ENCODE data around the gene SH2D2A. TPM values are rescaled to one million over a fixed set of nuclear protein-coding genes. Genes with fewer than 3 reads are reported as not detected.

The SH2D2A gene
- total and polyA plus RNA-seq, 9 of the 15 experiments (the other 6 are each of a cell fraction or from before 2014, with no cell fraction given) = 0.89 to 33.6 (median 6.9) TPM

- peak; percentile 55; the same call in 1 of the 2 replicates for TF ChIP-seq KAT7 (CRISPR knock-in tag; IDR thresholded peaks at IDR 0.05; ENCODE audit: borderline replicate concordance)
- peak; percentile 91 for TF ChIP-seq LEF1 (IDR thresholded peaks at IDR 0.05)
- TF ChIP-seq SP2 (IDR thresholded peaks at IDR 0.05; ENCODE audit: extremely low read depth, low read depth, low read length, poor library complexity, severe bottlenecking) = no peak
- TF ChIP-seq HES1 (IDR thresholded peaks at IDR 0.05; ENCODE audit: low read depth) = peak; percentile 34; the same call in 1 of the 2 replicates
- no peak for TF ChIP-seq CHD4 (IDR thresholded peaks at IDR 0.05; ENCODE audit: insufficient read depth, insufficient replicate concordance, low read depth, low read length, poor library complexity, severe bottlenecking)
- TF ChIP-seq ZNF644 (tag; IDR thresholded peaks at IDR 0.05; ENCODE audit: low read depth) = 0 out of 2 replicates have a peak, but pooled peaks have one; percentile 47
- peak; percentile 75 for TF ChIP-seq CREM (IDR thresholded peaks at IDR 0.05; ENCODE audit: low read depth)
- TF ChIP-seq MYBL2 (IDR thresholded peaks at IDR 0.05; ENCODE audit: low read depth) = no peak
- no peak for TF ChIP-seq MYBL2 (CRISPR knock-in tag; IDR thresholded peaks at IDR 0.05; ENCODE audit: borderline replicate concordance)
- TF ChIP-seq ZNF639 (CRISPR knock-in tag; conservative IDR thresholded peaks at IDR 0.05 in 1 of 2, IDR thresholded peaks at IDR 0.05 in 1 of 2) = peak in 1 of 2 experiments; percentile 62; a peak in 1 of 4 replicates
- no peak for TF ChIP-seq ZNF444 (CRISPR knock-in tag; IDR thresholded peaks at IDR 0.05)
- TF ChIP-seq RBFOX2 (IDR thresholded peaks at IDR 0.05; ENCODE audit: low read depth, low read length) = peak; percentile 27; the same call in 1 of the 2 replicates
- no peak for TF ChIP-seq NR2C1 (IDR thresholded peaks at IDR 0.05)
- peak; percentile 59; the same call in 1 of the 2 replicates for TF ChIP-seq NR2C1 (tag; IDR thresholded peaks at IDR 0.05)
- TF ChIP-seq OTX1 (CRISPR knock-in tag; IDR thresholded peaks at IDR 0.05) = peak; percentile 57; the same call in 1 of the 2 replicates
- TF ChIP-seq CBFA2T2 (conservative IDR thresholded peaks at IDR 0.05) = peak; percentile 87
- TF ChIP-seq MTA2 (IDR thresholded peaks at IDR 0.05; ENCODE audit: low read depth) = peak; percentile 82
- no peak for TF ChIP-seq ZNF384 (IDR thresholded peaks at IDR 0.05; ENCODE audit: low read depth, low read length)
- no peak for TF ChIP-seq DMBX1 (CRISPR knock-in tag; IDR thresholded peaks at IDR 0.05; ENCODE audit: borderline replicate concordance)
- peak; percentile 69; the same call in 1 of the 2 replicates for TF ChIP-seq EP400 (IDR thresholded peaks at IDR 0.05)
- peak; percentile 82 to 86 for TF ChIP-seq KDM1A (IDR thresholded peaks at IDR 0.05)
- peak; percentile 70 for TF ChIP-seq MBD2 (IDR thresholded peaks at IDR 0.05; ENCODE audit: borderline replicate concordance, low read depth)
- TF ChIP-seq ZNF280B (CRISPR knock-in tag; IDR thresholded peaks at IDR 0.05) = no peak
- peak; percentile 69; the same call in 1 of the 2 replicates for TF ChIP-seq ZBTB26 (CRISPR knock-in tag; IDR thresholded peaks at IDR 0.05)
- TF ChIP-seq PHF21A (IDR thresholded peaks at IDR 0.05; ENCODE audit: borderline replicate concordance, low read depth) = peak; percentile 46; the same call in 1 of the 2 replicates
Measured at GRCh38 chr1:156862997-156863599, 46.5 kb upstream of the SH2D2A start (continued).

Measured in K562 (cell line).